Measurements from ENCODE around the gene BBS2.
A peak's percentile ranks its signal among the peaks of the same experiment; 100 is the strongest.

BBS2 gene

GRCh38 chr16:56510544-56510943 lies 9.3 kb downstream of the BBS2 start:
- Histone ChIP-seq H3K4me1 (peaks cover 18% of the 10 kb centered on the region), H3K27me3 (ENCODE audit: control insufficient read depth, insufficient read depth, low read length) (no peaks in the 10 kb centered on the region), H3K36me3 (ENCODE audit: control insufficient read depth, insufficient read depth, low read length) (no peaks in the 10 kb centered on the region), H3K79me2 (peaks cover 22% of the 10 kb centered on the region), H3K9me3 (ENCODE audit: control insufficient read depth, low read length) (no peaks in the 10 kb centered on the region), H3K4me2 (ENCODE audit: low read length) (no peak overlapping the region), H3K4me3 (ENCODE audit: low read depth, low read length) (no peak overlapping the region), H3K9ac (no peak overlapping the region), H2AFZ (no peak overlapping the region), H3K27ac (no peak overlapping the region)
- no peak for TF ChIP-seq CTCF (IDR thresholded peaks at IDR 0.05)

GRCh38 chr16:56506941-56507340 lies 12.9 kb downstream of the BBS2 start:
- Histone ChIP-seq H3K4me1 (peaks cover 26% of the 10 kb centered on the region), H3K4me2 (ENCODE audit: low read length) (no peak overlapping the region), H3K36me3 (ENCODE audit: control insufficient read depth, insufficient read depth, low read length) (no peaks in the 10 kb centered on the region), H3K27me3 (ENCODE audit: control insufficient read depth, insufficient read depth, low read length) (no peaks in the 10 kb centered on the region), H3K9ac (no peak overlapping the region), H2AFZ (no peak overlapping the region), H3K4me3 (ENCODE audit: low read depth, low read length) (no peak overlapping the region), H3K79me2 (peaks cover 13% of the 10 kb centered on the region), H3K27ac (no peak overlapping the region), H3K9me3 (ENCODE audit: control insufficient read depth, low read length) (no peaks in the 10 kb centered on the region)
- TF ChIP-seq CTCF (IDR thresholded peaks at IDR 0.05) = no peak

- Histone ChIP-seq H3K79me2 (peaks cover 8% of the 10 kb centered on the region), H3K27me3 (ENCODE audit: control insufficient read depth, insufficient read depth, low read length) (no peaks in the 10 kb centered on the region), H3K4me3 (ENCODE audit: low read depth, low read length) (peak overlapping the region; percentile 28), H3K4me2 (ENCODE audit: low read length) (peak overlapping the region; percentile 52), H3K36me3 (ENCODE audit: control insufficient read depth, insufficient read depth, low read length) (no peaks in the 10 kb centered on the region), H3K9me3 (ENCODE audit: control insufficient read depth, low read length) (no peaks in the 10 kb centered on the region), H3K27ac (peak overlapping the region; percentile 45), H3K4me1 (peaks cover 26% of the 10 kb centered on the region), H3K9ac (no peak overlapping the region), H2AFZ (no peak overlapping the region)
- no peak for TF ChIP-seq CTCF (IDR thresholded peaks at IDR 0.05)
Measured at GRCh38 chr16:56505181-56505580, 14.6 kb downstream of the BBS2 start.

- Histone ChIP-seq H3K36me3 (ENCODE audit: control insufficient read depth, insufficient read depth, low read length) (no peaks in the 10 kb centered on the region), H3K9ac (no peak overlapping the region), H2AFZ (no peak overlapping the region), H3K4me2 (ENCODE audit: low read length) (no peak overlapping the region), H3K4me1 (no peaks in the 10 kb centered on the region), H3K27me3 (ENCODE audit: control insufficient read depth, insufficient read depth, low read length) (no peaks in the 10 kb centered on the region), H3K4me3 (ENCODE audit: low read depth, low read length) (no peak overlapping the region), H3K27ac (no peak overlapping the region), H3K9me3 (ENCODE audit: control insufficient read depth, low read length) (no peaks in the 10 kb centered on the region), H3K79me2 (no peaks in the 10 kb centered on the region)
- no peak for TF ChIP-seq CTCF (IDR thresholded peaks at IDR 0.05)
Measured at GRCh38 chr16:56493815-56494214, 26.0 kb downstream of the BBS2 start.

GRCh38 chr16:56493126-56493525 lies 26.7 kb downstream of the BBS2 start:
- Histone ChIP-seq H3K4me2 (ENCODE audit: low read length) (no peak overlapping the region), H3K9ac (no peak overlapping the region), H3K79me2 (no peaks in the 10 kb centered on the region), H3K4me1 (peaks cover 4% of the 10 kb centered on the region), H3K27me3 (ENCODE audit: control insufficient read depth, insufficient read depth, low read length) (no peaks in the 10 kb centered on the region), H3K4me3 (ENCODE audit: low read depth, low read length) (no peak overlapping the region), H3K27ac (no peak overlapping the region), H3K36me3 (ENCODE audit: control insufficient read depth, insufficient read depth, low read length) (no peaks in the 10 kb centered on the region), H2AFZ (no peak overlapping the region), H3K9me3 (ENCODE audit: control insufficient read depth, low read length) (no peaks in the 10 kb centered on the region)
- TF ChIP-seq CTCF (IDR thresholded peaks at IDR 0.05) = no peak
